Measurements from ENCODE around the gene FRMD5. TPM values are rescaled to one million over a fixed set of nuclear protein-coding genes. Genes with fewer than 3 reads are reported as not detected.

Gene FRMD5
- total RNA-seq, 1 experiment from 2014 or later = 27.2 TPM

DNA sequence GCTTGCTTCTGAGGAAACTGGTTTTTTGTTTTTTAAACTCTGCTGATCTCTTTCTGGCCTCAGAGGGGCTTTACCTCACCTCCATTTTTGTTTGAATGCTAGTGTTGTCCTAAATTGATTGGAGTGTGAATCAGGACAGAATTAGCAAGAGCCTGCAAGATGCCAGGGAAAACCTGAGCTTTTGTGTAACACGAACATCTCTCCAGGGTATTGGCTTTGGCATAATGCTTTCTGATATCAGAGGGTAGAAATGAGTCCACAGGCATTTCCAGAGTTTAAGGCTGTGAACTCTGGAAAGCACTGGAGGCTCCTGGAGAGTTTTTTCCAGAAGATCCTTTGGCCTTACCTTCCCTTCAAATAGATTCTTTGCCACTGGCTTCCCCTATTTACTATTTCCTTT lies 281.1 kb downstream of the FRMD5 start (continued):
- TF ChIP-seq, protein P1, sequence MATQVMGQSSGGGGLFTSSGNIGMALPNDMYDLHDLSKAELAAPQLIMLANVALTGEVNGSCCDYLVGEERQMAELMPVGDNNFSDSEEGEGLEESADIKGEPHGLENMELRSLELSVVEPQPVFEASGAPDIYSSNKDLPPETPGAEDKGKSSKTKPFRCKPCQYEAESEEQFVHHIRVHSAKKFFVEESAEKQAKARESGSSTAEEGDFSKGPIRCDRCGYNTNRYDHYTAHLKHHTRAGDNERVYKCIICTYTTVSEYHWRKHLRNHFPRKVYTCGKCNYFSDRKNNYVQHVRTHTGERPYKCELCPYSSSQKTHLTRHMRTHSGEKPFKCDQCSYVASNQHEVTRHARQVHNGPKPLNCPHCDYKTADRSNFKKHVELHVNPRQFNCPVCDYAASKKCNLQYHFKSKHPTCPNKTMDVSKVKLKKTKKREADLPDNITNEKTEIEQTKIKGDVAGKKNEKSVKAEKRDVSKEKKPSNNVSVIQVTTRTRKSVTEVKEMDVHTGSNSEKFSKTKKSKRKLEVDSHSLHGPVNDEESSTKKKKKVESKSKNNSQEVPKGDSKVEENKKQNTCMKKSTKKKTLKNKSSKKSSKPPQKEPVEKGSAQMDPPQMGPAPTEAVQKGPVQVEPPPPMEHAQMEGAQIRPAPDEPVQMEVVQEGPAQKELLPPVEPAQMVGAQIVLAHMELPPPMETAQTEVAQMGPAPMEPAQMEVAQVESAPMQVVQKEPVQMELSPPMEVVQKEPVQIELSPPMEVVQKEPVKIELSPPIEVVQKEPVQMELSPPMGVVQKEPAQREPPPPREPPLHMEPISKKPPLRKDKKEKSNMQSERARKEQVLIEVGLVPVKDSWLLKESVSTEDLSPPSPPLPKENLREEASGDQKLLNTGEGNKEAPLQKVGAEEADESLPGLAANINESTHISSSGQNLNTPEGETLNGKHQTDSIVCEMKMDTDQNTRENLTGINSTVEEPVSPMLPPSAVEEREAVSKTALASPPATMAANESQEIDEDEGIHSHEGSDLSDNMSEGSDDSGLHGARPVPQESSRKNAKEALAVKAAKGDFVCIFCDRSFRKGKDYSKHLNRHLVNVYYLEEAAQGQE (IDR thresholded peaks at IDR 0.05; ENCODE audit: low read depth) = no peak
- no peak for TF ChIP-seq YY1 (IDR thresholded peaks at IDR 0.05; ENCODE audit: extremely low read depth, insufficient replicate concordance, low read depth, low read length)
- TF ChIP-seq CEBPB (IDR thresholded peaks at IDR 0.05; ENCODE audit: low read depth) = no peak
- TF ChIP-seq EZH2phosphoT487 (IDR thresholded peaks at IDR 0.05; ENCODE audit: borderline replicate concordance) = no peak
- TF ChIP-seq FOSL1 (IDR thresholded peaks at IDR 0.05; ENCODE audit: low read depth) = no peak
- TF ChIP-seq, protein P2, sequence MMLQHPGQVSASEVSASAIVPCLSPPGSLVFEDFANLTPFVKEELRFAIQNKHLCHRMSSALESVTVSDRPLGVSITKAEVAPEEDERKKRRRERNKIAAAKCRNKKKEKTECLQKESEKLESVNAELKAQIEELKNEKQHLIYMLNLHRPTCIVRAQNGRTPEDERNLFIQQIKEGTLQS (IDR thresholded peaks at IDR 0.05) = no peak

DNA sequence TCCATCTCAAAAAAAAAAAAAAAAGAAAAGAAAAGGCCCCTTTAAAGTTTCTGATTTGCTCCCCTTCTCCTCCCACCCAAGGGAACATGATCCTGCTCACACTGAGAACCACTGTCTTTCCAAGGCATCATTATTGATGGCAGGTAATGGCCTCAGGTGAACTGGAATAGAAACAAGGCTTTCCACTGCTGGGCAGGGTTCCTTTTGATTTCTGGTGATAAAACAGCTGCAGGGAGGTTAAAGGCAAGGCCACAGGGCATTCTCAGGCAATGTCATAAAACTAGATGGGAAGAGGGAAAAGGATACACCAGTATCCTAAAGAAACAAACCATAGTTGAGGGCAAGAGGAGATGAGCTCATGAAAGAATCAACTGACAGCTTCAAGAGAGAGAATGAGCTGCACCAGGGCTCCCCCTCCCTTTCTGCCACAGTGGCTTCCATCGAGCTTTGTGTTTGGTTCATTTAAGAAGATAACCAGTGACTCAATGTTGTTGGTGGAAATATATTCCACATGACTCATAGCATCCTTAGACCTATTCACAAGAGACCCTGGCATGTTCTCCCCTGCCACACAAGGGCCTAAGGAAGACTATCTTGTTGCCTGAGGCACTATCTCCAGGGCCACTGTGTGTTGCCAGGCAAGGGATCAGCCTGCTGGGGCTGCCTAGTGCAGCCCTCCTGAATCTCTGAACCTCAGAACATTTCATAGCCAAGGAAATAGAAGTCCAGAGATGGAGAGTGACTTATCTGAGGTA lies 281.9 kb downstream of the FRMD5 start:
- Histone ChIP-seq H3K4me1 (ENCODE audit: control insufficient read depth in 1 of 2, insufficient read depth in 2 of 2, low read length in 2 of 2) (peaks cover 25 to 45% of the 10 kb centered on the region in 2 experiments), H2AFZ (ENCODE audit: low read depth, low read length, poor library complexity, severe bottlenecking) (no peak overlapping the region), H3K79me2 (ENCODE audit: insufficient read depth, low read length) (no peaks in the 10 kb centered on the region), H3K27me3 (ENCODE audit: insufficient read depth, low read length) (no peaks in the 10 kb centered on the region), H3K9ac (ENCODE audit: low read length) (peak overlapping the region; percentile 49), H4K20me1 (ENCODE audit: insufficient read depth) (no peaks in the 10 kb centered on the region), H3K36me3 (ENCODE audit: control insufficient read depth in 1 of 2, insufficient read depth in 2 of 2, low read length in 2 of 2) (peaks cover 0 to 2% of the 10 kb centered on the region in 2 experiments; a peak in 2 of 4 replicates), H3K4me3 (replicated peaks in 1 of 2; ENCODE audit: low read depth in 1 of 2, low read length in 2 of 2) (peak overlapping the region in 1 of 2 experiments; percentile 27; a peak in 1 of 4 replicates), H3K4me2 (ENCODE audit: low read length) (peak overlapping the region; percentile 73), H3K27ac (ENCODE audit: low read depth, low read length) (peak overlapping the region; percentile 67), H3K9me2 (ENCODE audit: insufficient read depth) (no peaks in the 10 kb centered on the region), H3K9me3 (ENCODE audit: control insufficient read depth in 1 of 2, insufficient read depth in 1 of 2, low read depth in 1 of 2, low read length in 2 of 2) (no peaks in the 10 kb centered on the region)
- ChIA-PET RAD21 (ENCODE audit: low non-redundant PET in 1 of 2, low total read pairs in 2 of 2, uncharacterized antibody in 2 of 2, unreplicated experiment in 2 of 2) (no interaction called here), CTCF (interaction anchor here (0.7 to 1.6 kb wide), 5 partner anchors 9 to 153 kb away, joined by 3 to 5 read pairs (median 3); no protein-coding TSS in a partner anchor), POLR2A (interaction anchor here (0.6 to 0.9 kb wide), 2 partner anchors 17 to 659 kb away, joined by 3 to 5 read pairs; no protein-coding TSS in a partner anchor)
- ATAC-seq (peak; percentile 90), DNase-seq (ENCODE audit: low read depth, low spot score) (peak; percentile 92)
- intact Hi-C loops (cut with micrococcal nuclease) = no loop called here
- BruUV-seq (replicated peaks) = no TSS peak
- TF ChIP-seq ZNF274 (IDR thresholded peaks at IDR 0.05; ENCODE audit: low read depth, low read length) = no peak
- TF ChIP-seq YY1 (IDR thresholded peaks at IDR 0.05; ENCODE audit: extremely low read depth, insufficient replicate concordance, low read depth, low read length) = no peak
- TF ChIP-seq, protein P3, sequence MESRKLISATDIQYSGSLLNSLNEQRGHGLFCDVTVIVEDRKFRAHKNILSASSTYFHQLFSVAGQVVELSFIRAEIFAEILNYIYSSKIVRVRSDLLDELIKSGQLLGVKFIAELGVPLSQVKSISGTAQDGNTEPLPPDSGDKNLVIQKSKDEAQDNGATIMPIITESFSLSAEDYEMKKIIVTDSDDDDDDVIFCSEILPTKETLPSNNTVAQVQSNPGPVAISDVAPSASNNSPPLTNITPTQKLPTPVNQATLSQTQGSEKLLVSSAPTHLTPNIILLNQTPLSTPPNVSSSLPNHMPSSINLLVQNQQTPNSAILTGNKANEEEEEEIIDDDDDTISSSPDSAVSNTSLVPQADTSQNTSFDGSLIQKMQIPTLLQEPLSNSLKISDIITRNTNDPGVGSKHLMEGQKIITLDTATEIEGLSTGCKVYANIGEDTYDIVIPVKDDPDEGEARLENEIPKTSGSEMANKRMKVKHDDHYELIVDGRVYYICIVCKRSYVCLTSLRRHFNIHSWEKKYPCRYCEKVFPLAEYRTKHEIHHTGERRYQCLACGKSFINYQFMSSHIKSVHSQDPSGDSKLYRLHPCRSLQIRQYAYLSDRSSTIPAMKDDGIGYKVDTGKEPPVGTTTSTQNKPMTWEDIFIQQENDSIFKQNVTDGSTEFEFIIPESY (IDR thresholded peaks at IDR 0.05; ENCODE audit: extremely low read depth, insufficient replicate concordance, low read length) = no peak
- TF ChIP-seq POLR2A (IDR thresholded peaks at IDR 0.05; ENCODE audit: borderline replicate concordance, extremely low read depth, insufficient read depth, insufficient read length) = no peak
- TF ChIP-seq FOSL1 (IDR thresholded peaks at IDR 0.05; ENCODE audit: low read depth) = peak; percentile 92
- no peak for TF ChIP-seq POLR2AphosphoS5 (IDR thresholded peaks at IDR 0.05; ENCODE audit: low read depth, low read length)
- TF ChIP-seq EZH2phosphoT487 (IDR thresholded peaks at IDR 0.05; ENCODE audit: borderline replicate concordance) = no peak
- TF ChIP-seq CEBPB (IDR thresholded peaks at IDR 0.05; ENCODE audit: low read depth) = no peak
- no peak for TF ChIP-seq EZH2 (IDR thresholded peaks at IDR 0.05)
- peak; percentile 84 for TF ChIP-seq SP1 (IDR thresholded peaks at IDR 0.05; ENCODE audit: low read depth)
- TF ChIP-seq TCF7L2 (IDR thresholded peaks at IDR 0.05; ENCODE audit: borderline replicate concordance, extremely low read depth, insufficient read depth, insufficient read length) = no peak
- TF ChIP-seq, protein P4, sequence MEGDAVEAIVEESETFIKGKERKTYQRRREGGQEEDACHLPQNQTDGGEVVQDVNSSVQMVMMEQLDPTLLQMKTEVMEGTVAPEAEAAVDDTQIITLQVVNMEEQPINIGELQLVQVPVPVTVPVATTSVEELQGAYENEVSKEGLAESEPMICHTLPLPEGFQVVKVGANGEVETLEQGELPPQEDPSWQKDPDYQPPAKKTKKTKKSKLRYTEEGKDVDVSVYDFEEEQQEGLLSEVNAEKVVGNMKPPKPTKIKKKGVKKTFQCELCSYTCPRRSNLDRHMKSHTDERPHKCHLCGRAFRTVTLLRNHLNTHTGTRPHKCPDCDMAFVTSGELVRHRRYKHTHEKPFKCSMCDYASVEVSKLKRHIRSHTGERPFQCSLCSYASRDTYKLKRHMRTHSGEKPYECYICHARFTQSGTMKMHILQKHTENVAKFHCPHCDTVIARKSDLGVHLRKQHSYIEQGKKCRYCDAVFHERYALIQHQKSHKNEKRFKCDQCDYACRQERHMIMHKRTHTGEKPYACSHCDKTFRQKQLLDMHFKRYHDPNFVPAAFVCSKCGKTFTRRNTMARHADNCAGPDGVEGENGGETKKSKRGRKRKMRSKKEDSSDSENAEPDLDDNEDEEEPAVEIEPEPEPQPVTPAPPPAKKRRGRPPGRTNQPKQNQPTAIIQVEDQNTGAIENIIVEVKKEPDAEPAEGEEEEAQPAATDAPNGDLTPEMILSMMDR (IDR thresholded peaks at IDR 0.05 in 2 of 3, conservative IDR thresholded peaks at IDR 0.05 in 1 of 3; ENCODE audit: borderline replicate concordance in 1 of 3, insufficient read depth in 1 of 3, low read depth in 2 of 3, low read length in 2 of 3) = no peak
